Mesothelial cell of epicardium (in vitro differentiated cells): ENCODE results near the gene RAD51B. TPM values are rescaled to one million over a fixed set of nuclear protein-coding genes. Genes with fewer than 3 reads are reported as not detected.

ENCODE experiments used
- DNase-seq, 2 experiments: peaks; one replicate each; pipeline ENCODE4 v3.0.0; 2021; ENCODE audit warnings: low spot score in 2 of 2; ENCODE audit not compliant: unreplicated experiment in 2 of 2
- H3K27ac Mint-ChIP-seq: 2 replicates; pipeline ENCODE4 v1.8.0; 2021; ENCODE audit warnings: mixed read lengths
- H3K27me3 Mint-ChIP-seq: 2 replicates; pipeline ENCODE4 v1.8.0; 2021; ENCODE audit warnings: low read depth, mixed read lengths
- H3K36me3 Mint-ChIP-seq: 2 replicates; pipeline ENCODE4 v1.8.0; 2021; ENCODE audit warnings: mixed read lengths
- H3K4me1 Mint-ChIP-seq: 2 replicates; pipeline ENCODE4 v1.8.0; 2021; ENCODE audit warnings: mixed read lengths
- H3K4me3 Mint-ChIP-seq: 2 replicates; pipeline ENCODE4 v1.8.0; 2021; ENCODE audit warnings: mild to moderate bottlenecking, moderate library complexity, mixed read lengths
- H3K9me3 Mint-ChIP-seq: 2 replicates; pipeline ENCODE4 v1.8.0; 2021; ENCODE audit warnings: mixed read lengths
- total RNA-seq: library from RNA; stranded (reverse); gene quantifications from 3 replicates; pipeline ENCODE4 v1.2.1, GENCODE V29; 2021
- TF ChIP-seq, protein P1 (sequence below): fragments of 200-600 bp; sonication (generic); IDR thresholded peaks from one replicate; pipeline ENCODE4 v1.5.0; 2021; ENCODE audit warnings: antibody characterized with exemption; ENCODE audit not compliant: unreplicated experiment

RAD51B gene
- total RNA-seq, 1 donor from 2014 or later, result 34.7 TPM

DNA sequence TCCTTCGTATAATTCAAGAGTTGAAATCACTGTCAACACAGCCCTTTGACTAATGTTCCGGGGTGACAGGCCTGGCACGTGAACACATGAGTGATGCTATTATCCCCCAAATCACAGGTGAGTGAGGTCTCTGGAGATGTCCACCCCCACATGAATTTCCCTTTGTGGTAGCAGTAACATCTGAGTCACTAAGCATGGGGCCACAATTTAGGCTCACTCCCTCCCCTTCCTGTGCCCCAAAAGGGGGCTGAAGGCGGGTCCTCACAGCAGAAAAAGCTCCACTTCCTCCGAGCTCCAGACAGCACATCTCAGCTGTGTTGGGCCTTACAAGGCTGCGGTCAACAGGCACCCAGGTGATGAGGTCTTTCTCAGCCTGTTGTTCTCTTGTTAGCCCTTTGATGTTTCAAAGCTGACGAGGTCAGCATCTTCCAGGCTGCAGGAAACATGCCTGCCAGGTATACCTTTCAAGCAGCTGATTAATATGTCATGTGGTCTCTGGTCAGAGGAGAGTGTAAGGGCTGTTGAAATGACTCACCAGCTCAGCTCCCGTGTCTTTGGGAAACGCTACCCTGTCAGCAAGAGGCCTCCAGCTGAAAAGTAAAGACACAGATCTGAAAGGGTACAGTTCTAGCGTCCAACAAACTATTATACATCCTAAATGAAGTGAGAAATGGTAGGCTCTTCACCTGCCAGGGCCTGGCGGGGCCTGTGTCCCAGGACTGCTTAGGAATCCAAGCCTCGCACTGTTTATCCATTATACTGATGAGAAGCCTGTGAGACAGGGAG, 866.0 kb downstream of the RAD51B start:
- Mint-ChIP-seq H3K4me1 (peaks cover 92% of the 10 kb centered on the region), H3K4me3 (no peak overlapping the region), H3K27me3 (no peaks in the 10 kb centered on the region), H3K36me3 (no peaks in the 10 kb centered on the region), H3K27ac (peak overlapping the region; percentile 96), H3K9me3 (no peaks in the 10 kb centered on the region)
- TF ChIP-seq, protein P1, sequence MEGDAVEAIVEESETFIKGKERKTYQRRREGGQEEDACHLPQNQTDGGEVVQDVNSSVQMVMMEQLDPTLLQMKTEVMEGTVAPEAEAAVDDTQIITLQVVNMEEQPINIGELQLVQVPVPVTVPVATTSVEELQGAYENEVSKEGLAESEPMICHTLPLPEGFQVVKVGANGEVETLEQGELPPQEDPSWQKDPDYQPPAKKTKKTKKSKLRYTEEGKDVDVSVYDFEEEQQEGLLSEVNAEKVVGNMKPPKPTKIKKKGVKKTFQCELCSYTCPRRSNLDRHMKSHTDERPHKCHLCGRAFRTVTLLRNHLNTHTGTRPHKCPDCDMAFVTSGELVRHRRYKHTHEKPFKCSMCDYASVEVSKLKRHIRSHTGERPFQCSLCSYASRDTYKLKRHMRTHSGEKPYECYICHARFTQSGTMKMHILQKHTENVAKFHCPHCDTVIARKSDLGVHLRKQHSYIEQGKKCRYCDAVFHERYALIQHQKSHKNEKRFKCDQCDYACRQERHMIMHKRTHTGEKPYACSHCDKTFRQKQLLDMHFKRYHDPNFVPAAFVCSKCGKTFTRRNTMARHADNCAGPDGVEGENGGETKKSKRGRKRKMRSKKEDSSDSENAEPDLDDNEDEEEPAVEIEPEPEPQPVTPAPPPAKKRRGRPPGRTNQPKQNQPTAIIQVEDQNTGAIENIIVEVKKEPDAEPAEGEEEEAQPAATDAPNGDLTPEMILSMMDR, result no peak
- DNase-seq, result no peak

DNA sequence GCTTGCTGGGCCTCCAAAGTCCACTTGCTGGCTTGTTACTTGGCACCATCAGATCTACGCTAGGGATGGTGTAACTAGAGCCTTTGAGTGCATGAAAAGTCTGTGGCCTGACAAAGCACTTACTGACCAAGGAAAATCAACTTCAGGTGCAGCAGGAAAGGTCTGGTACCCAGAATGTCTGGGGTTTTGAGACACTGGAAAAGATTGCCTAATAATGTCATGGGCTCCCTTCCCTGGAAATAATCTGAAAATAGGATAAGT, 866.6 kb downstream of the RAD51B start:
- peak overlapping the region; percentile 96 for H3K27ac Mint-ChIP-seq
- H3K27me3 Mint-ChIP-seq, result no peaks in the 10 kb centered on the region
- peaks cover 91% of the 10 kb centered on the region for H3K4me1 Mint-ChIP-seq
- DNase-seq, result no peak
- H3K36me3 Mint-ChIP-seq, result no peaks in the 10 kb centered on the region
- TF ChIP-seq, protein P1, result no peak
- H3K9me3 Mint-ChIP-seq, result no peaks in the 10 kb centered on the region
- H3K4me3 Mint-ChIP-seq, result no peak overlapping the region

- no peaks in the 10 kb centered on the region for H3K36me3 Mint-ChIP-seq
- H3K27ac Mint-ChIP-seq, result peak overlapping the region; percentile 96
- TF ChIP-seq, protein P1, result no peak
- H3K4me3 Mint-ChIP-seq, result no peak overlapping the region
- H3K4me1 Mint-ChIP-seq, result peaks cover 91% of the 10 kb centered on the region
- H3K27me3 Mint-ChIP-seq, result no peaks in the 10 kb centered on the region
- DNase-seq, result no peak
- no peaks in the 10 kb centered on the region for H3K9me3 Mint-ChIP-seq
Measured at GRCh38 chr14:68686724-68687123, 867.1 kb downstream of the RAD51B start.

- no peaks in the 10 kb centered on the region for H3K9me3 Mint-ChIP-seq
- H3K27ac Mint-ChIP-seq, result peak overlapping the region; percentile 89
- no peaks in the 10 kb centered on the region for H3K36me3 Mint-ChIP-seq
- no peaks in the 10 kb centered on the region for H3K27me3 Mint-ChIP-seq
- H3K4me1 Mint-ChIP-seq, result peaks cover 91% of the 10 kb centered on the region
- DNase-seq, result no peak
- TF ChIP-seq, protein P1, result no peak
- H3K4me3 Mint-ChIP-seq, result no peak overlapping the region
Measured at GRCh38 chr14:68687746-68688145, 868.2 kb downstream of the RAD51B start.

- no peak for DNase-seq
- no peaks in the 10 kb centered on the region for H3K9me3 Mint-ChIP-seq
- peak overlapping the region; percentile 89 for H3K27ac Mint-ChIP-seq
- no peaks in the 10 kb centered on the region for H3K36me3 Mint-ChIP-seq
- TF ChIP-seq, protein P1, result no peak
- H3K4me1 Mint-ChIP-seq, result peaks cover 81% of the 10 kb centered on the region
- H3K27me3 Mint-ChIP-seq, result no peaks in the 10 kb centered on the region
- peak overlapping the region; percentile 16 for H3K4me3 Mint-ChIP-seq
Measured at GRCh38 chr14:68688872-68689371, 869.3 kb downstream of the RAD51B start.
